Medulla oblongata (tissue), 1 donor: ENCODE measurements around the gene RFLNA.
"Not testable (repeated sequence)": the region's sequence is repeated elsewhere in the genome, so short reads cannot be mapped to it uniquely, and the experiment has no call there.

Experiments
- DNase-seq: peaks from one replicate; pipeline ENCODE4 v3.0.0-alpha.2; 2015; ENCODE audit errors: extremely low spot score

Gene RFLNA

GRCh38 chr12:124319368-124320050, 24.6 kb downstream of the RFLNA start:
- DNase-seq = no peak

DNA sequence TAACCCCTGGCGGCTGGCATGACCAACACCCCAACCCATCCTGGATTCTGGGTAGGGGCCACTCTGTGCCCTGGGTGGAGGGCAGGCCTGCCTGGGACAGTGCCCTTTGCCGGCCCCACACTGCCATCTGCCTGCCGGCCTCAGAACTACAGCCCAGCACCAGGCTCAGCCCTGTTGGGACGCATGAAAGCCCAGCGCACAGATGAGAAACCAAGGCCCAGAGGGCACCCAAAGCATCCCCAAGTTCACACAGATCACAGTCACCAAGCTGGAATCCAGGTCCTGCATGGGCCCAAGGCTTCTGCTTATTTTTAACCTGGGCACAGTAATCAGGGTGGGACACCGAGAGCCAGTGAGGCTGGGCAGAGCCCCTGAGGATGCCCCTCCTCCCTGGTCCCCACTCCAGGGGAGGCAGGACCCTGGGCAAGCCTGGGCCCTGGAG, 26.2 kb downstream of the RFLNA start:
- DNase-seq = peak; percentile 70

- DNase-seq = no peak
Measured at GRCh38 chr12:124321556-124322270, 26.8 kb downstream of the RFLNA start.

GRCh38 chr12:124322271-124322998, 27.5 kb downstream of the RFLNA start:
- no peak for DNase-seq

DNA sequence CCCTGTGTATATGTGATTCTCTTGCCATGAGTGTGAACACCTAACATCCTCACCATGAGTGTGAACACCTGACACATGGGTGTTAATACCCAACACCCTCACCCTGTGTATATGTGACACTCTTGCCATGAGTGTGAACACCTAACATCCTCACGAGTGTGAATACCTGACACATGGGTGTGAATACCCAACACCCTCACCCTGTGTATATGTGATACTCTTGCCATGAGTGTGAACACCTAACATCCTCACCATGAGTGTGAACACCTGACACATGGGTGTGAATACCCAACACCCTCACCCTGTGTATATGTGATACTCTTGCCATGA, 28.1 kb downstream of the RFLNA start:
- DNase-seq = not testable (repeated sequence)

DNA sequence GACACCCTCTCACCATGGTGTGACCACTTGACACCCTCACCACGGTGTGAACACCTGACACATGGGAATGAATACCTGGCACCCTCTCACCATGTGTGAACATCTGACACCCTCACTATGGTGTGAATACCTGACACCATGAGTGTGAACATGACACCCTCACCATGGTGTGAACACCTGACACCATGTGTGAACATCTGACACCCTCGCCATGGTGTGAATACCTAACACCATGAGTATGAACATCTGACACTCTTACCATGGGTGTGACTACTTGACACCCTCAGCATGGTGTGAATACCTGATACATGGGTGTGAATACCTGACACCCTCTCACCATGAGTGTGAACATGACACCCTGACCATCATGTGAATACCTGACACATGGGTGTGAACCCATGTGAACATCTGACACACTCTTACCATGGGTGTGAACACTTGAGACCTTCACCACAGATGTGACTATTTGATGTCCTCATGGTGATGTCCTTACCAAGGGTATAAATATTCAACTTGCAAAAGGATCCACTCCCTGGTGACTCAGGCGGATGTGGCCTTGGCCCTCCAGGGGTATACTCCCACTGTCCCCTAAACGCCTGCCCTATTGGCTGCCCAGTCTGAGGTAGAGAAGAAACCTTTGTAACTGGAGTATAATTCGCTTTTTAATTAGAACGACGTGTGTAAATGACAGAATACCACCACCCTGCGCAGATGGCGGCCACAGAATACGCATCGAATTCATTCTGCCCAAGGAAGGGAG, 29.1 kb downstream of the RFLNA start:
- DNase-seq = no peak

DNA sequence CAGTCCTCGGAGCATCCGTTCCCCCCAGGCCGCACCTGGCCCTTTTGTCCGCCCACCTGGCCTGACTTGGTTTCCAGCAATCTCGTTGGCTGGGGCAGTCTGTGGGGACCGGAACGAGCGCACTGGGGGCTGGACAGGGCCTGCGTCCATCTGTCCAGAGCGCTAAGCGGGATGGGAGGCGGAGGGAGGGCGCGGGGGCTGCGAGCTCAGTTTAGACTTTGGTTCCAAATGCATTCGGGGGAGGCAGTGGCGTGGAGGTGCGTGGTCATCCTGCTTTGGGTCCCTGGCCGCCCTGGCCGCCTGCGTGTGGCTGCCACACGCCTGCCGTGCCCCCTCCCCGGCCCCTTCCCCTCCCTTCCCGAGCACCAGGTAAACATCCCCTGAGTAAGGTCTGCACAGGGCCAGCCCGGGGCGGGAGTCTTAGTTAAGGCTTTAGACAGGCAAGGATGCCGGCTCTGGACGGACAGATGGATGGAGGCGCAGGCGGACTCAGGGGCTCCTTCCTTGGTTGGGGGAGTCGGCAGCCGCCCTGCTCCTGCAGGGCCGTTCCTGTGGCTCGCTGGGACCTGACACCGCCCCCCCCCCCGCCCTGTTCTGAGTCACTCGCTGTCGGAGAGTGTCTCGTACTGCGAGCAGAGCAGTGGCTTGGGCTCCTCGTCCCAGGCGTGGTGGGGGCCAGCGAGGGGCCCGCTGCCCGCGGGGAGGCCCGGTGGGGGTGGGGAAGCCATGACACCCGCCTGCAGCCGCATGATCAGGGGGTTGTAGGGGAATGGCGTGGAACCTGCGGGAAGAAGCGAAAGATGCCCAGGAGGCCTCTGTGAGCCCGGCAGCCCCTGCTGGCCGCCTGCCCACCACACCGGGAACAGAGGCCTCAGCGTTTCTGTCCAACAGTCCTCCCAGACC, 30.2 kb downstream of the RFLNA start:
- DNase-seq = no peak

- DNase-seq = no peak
Measured at GRCh38 chr12:124326104-124326503, 31.2 kb downstream of the RFLNA start.

- no peak for DNase-seq
Measured at GRCh38 chr12:124326871-124327270, 32.0 kb downstream of the RFLNA start.

DNA sequence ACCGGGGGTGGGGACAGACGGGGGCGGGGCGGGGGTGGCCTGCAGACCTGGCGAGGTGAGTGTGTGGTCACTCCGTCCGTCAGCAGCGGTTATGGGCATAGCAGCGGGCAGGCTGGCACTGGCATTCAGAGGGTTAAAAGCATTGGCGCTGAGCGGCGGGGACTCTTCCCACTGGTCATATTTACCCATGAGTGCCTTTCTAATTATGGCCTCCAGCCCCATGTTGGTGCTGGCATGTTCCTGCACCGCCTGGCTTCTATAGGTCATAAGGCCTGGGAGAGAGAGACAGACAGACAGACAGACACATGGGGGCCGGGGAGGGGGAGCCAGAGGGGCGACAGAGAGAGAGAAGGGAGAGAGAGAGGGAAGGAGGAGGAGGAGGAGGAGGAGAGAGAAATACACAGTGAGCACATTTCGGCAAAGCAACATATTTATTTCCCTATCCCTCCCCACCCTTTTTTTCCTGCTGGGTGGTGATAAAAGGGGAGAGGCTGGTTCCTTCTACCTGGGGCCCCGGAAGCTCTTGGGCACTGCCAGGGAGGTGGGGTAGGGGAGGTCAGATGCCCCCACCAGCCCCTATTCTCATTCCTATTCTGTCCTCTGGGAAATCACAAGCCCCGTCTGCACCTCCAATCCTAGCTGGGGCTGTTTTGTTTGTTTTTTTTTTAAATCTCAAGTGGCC, 32.6 kb downstream of the RFLNA start:
- DNase-seq = no peak

- no peak for DNase-seq
Measured at GRCh38 chr12:124328116-124328515, 33.2 kb downstream of the RFLNA start.

GRCh38 chr12:124328636-124329035, 33.7 kb downstream of the RFLNA start:
- no peak for DNase-seq

DNA sequence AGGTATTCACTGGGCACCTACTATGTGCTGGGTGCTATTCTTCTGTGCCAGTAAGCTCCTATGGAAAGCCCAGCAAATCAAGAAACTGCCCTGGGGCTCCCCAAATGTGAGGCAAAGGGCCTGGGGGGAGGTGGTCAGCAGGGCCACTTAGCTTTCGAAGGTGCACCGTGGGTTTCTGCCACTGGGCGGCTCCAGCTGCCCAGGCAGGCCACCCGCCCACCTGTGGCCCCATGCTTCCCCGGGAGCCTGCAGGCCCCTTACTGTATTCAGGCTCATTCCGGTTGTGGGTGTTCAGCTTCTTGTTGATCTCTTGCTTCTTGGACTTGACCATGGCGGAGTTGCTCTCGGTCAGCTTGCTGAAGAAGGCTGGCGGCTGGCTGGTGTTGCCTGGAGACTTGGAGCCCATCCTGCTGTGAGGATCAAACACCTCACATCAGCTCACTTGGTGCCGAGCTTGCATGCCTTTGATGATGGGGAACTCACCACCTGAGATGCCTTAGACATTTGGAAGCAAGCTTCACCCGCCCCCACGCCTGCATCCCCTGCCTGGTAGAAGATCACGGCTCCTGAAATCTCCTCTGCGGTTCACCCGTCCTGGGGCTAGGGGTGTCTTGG, 37.3 kb downstream of the RFLNA start:
- no peak for DNase-seq

DNA sequence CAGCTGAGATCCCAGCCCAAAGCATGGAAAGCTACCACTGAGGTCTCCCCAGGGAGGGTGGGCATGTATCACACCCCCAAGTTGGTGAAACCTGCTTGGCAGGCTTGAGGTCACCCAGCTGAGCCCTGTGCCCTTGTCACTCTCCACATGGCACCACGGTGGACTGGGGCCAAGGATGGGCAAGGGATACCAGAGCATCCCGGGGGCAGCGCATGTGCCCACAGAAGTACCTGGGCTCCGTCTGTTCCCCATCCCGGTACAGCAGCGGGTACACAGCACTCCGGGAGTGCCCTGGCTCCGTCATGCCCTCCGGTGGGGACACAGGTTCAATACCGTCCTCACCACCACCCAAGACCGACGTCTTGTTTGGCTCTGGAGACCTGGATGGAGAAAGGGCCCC, 38.0 kb downstream of the RFLNA start:
- DNase-seq = no peak

- DNase-seq = no peak
Measured at GRCh38 chr12:124333724-124334123, 38.8 kb downstream of the RFLNA start.

GRCh38 chr12:124334266-124334665, 39.4 kb downstream of the RFLNA start:
- DNase-seq = no peak

- DNase-seq = no peak
Measured at GRCh38 chr12:124334976-124335375, 40.1 kb downstream of the RFLNA start.

- DNase-seq = no peak
Measured at GRCh38 chr12:124335426-124336183, 40.7 kb downstream of the RFLNA start.

GRCh38 chr12:124336184-124336437, 41.2 kb downstream of the RFLNA start:
- DNase-seq = no peak
